Psoas muscle (tissue), 8 donors: ENCODE data around the gene IL10RA. TPM values are rescaled to one million over a fixed set of nuclear protein-coding genes. Genes with fewer than 3 reads are reported as not detected.

ENCODE experiments used
- ATAC-seq, 4 donors: fragments of 200-7000 bp; cut with Tn5 transposase; one replicate each; pipeline ENCODE4 v1.9.1; 2020; ENCODE audit warnings: moderate library complexity in 3 of 4, mild to moderate bottlenecking in 2 of 4
- DNase-seq, 2 donors: peaks; one replicate each; pipeline ENCODE4 v3.0.0-alpha.2; 2020
- H3K27ac ChIP-seq: fragments of 200-600 bp; one replicate; pipeline ENCODE4 v1.8.0; 2022
- H3K27me3 ChIP-seq, 3 donors: fragments of 200-600 bp in 1 of 3; one replicate each; pipeline versions ENCODE4 v1.6.1 to v1.8.0; 2013 to 2022; ENCODE audit warnings: low read length in 2 of 3, mild to moderate bottlenecking in 2 of 3, moderate library complexity in 1 of 3; ENCODE audit not compliant: insufficient read depth in 3 of 3
- H3K36me3 ChIP-seq, 2 donors: fragments of 200-600 bp in 1 of 2; one replicate each; pipeline versions ENCODE4 v1.6.1 to v1.8.0; 2013 to 2022; ENCODE audit warnings: low read depth in 1 of 2, mild to moderate bottlenecking in 1 of 2, moderate library complexity in 1 of 2; ENCODE audit not compliant: insufficient read depth in 1 of 2
- H3K4me1 ChIP-seq: fragments of 200-600 bp; one replicate; pipeline ENCODE4 v1.8.0; 2022
- H3K4me3 ChIP-seq: fragments of 200-600 bp; one replicate; pipeline ENCODE4 v1.8.0; 2022; ENCODE audit warnings: mild to moderate bottlenecking
- H3K9me3 ChIP-seq: fragments of 200-600 bp; one replicate; pipeline ENCODE4 v1.8.0; 2022
- CTCF ChIP-seq: fragments of 200-600 bp; IDR thresholded peaks from one replicate; pipeline ENCODE4 v1.8.0; 2022; ENCODE audit warnings: antibody characterized with exemption
- WGBS, 3 donors: extraction: QIAGEN DNeasy Blood & Tissue Kit; methylation state at CpG; one replicate each; pipeline versions ENCODE4 v1.1.6 to v1.1.7; 2013; 5-methylcytosine and 5-hydroxymethylcytosine counted together
- intact Hi-C, 2 donors: fragments of 100-400 bp; cut with DNase I; formaldehyde crosslinking; loops; one replicate each; pipeline versions ENCODE4 v1.11.0 to v1.14.2; 2022
- polyA plus RNA-seq, 3 donors: library from polyadenylated mRNA; stranded (reverse); fragments of 200-250 nt; gene quantifications; one replicate each; pipeline ENCODE4 v1.2.3, GENCODE V29; 2013
- total RNA-seq, 4 donors: library from RNA; stranded (reverse); fragmentation: NEBNext Ultra II Directional in 2 of 4; extraction: Animal tissue kit (Norgen Biotek cat#: 25700) in 2 of 4; gene quantifications; one replicate each; pipeline versions ENCODE4 v1.2.1 to v1.2.4, GENCODE V29; 2021 to 2023
- donor health status: healthy with polysubstance abuse.
- donor health status: DM: no; HTN: no; CAD: no; lungs with moderate emphysema.
- donor health status: Bipolar disorder and iron deficiency.
- donor health status: healthy.
- donor health status: DM: yes; HTN: yes; CAD: no.
- donor health status: DM: no; HTN: no; CAD: no.
- donor health status: DM: no; HTN: no; CAD: no.
- donor health status: DM: yes; HTN: yes; CAD: no.

The IL10RA gene
- total and polyA plus RNA-seq, 7 donors, result 0.39 to 3.9 (median 1.1) TPM

- no peak for TF ChIP-seq CTCF
- Histone ChIP-seq H3K4me3 (peak overlapping the region; percentile 68), H3K27ac (no peak overlapping the region), H3K36me3 (no peaks in the 10 kb centered on the region), H3K9me3 (no peaks in the 10 kb centered on the region), H3K4me1 (peaks cover 4% of the 10 kb centered on the region), H3K27me3 (peaks cover 0 to 36% (median 10%) of the 10 kb centered on the region in 3 donors)
- ATAC-seq (no peak), DNase-seq (no peak)
- intact Hi-C loops, result no loop called here
- 72 to 80% (median 72%) methylated on average over 15 of the region's 15 CpGs for WGBS, 3 donors
These were observed 884 bp downstream of the IL10RA start for GRCh38 chr11:117986981-117987574.

- Histone ChIP-seq H3K27ac (no peak overlapping the region), H3K36me3 (no peaks in the 10 kb centered on the region), H3K27me3 (peaks cover 0 to 30% (median 12%) of the 10 kb centered on the region in 3 donors), H3K9me3 (no peaks in the 10 kb centered on the region), H3K4me3 (peak overlapping the region; percentile 68), H3K4me1 (peaks cover 4% of the 10 kb centered on the region)
- intact Hi-C loops, result loop anchor here in 1 of 2 donors (10.0 kb wide), 1 partner anchor 55 kb away; no protein-coding TSS in a partner anchor
- peak in 1 of 4 donors; percentile 8 for ATAC-seq
- 92 to 93% (median 93%) methylated on average over 13 of the region's 13 CpGs for WGBS, 3 donors
- no peak for DNase-seq
- TF ChIP-seq CTCF, result no peak
These were observed 3.3 kb downstream of the IL10RA start for GRCh38 chr11:117989351-117990102.

- intact Hi-C loops, result loop anchor here in 1 of 2 donors (10.0 kb wide), 1 partner anchor 57 kb away; no protein-coding TSS in a partner anchor
These were observed 5.9 kb downstream of the IL10RA start for GRCh38 chr11:117992136-117992535.

GRCh38 chr11:117992620-117993019 lies 6.4 kb downstream of the IL10RA start:
- Histone ChIP-seq H3K4me1 (no peaks in the 10 kb centered on the region), H3K9me3 (no peaks in the 10 kb centered on the region), H3K27ac (no peak overlapping the region), H3K4me3 (no peak overlapping the region), H3K27me3 (peaks cover 0 to 12% (median 9%) of the 10 kb centered on the region in 3 donors), H3K36me3 (no peaks in the 10 kb centered on the region)
- no peak for ATAC-seq
- DNase-seq, result no peak
- intact Hi-C loops, result loop anchor here in 1 of 2 donors (10.0 kb wide), 1 partner anchor 58 kb away; no protein-coding TSS in a partner anchor
- 83 to 88% (median 84%) methylated on average over 2 of the region's 2 CpGs for WGBS, 3 donors
- TF ChIP-seq CTCF, result no peak

More at GRCh38 chr11:117992136-117992535, 5.9 kb downstream of the IL10RA start:
- ATAC-seq (no peak), DNase-seq (no peak)
- H3K9me3 ChIP-seq, result no peaks in the 10 kb centered on the region
- no peak for TF ChIP-seq CTCF
- H3K27ac ChIP-seq, result no peak overlapping the region
- H3K4me1 ChIP-seq, result no peaks in the 10 kb centered on the region
- peaks cover 0 to 17% (median 11%) of the 10 kb centered on the region in 3 donors for H3K27me3 ChIP-seq
- H3K36me3 ChIP-seq, result no peaks in the 10 kb centered on the region
- WGBS, 3 donors, result 83 to 94% (median 90%) methylated on average over 4 of the region's 4 CpGs
- H3K4me3 ChIP-seq, result no peak overlapping the region
